PC-3 (cell line): ENCODE data around the gene CRTAC1. TPM values are rescaled to one million over a fixed set of nuclear protein-coding genes. Genes with fewer than 3 reads are reported as not detected.

Experiments
- ATAC-seq: fragments of 200-7000 bp; cut with Tn5 transposase; 2 replicates; pipeline ENCODE4 v1.9.1; 2020; ENCODE audit warnings: mild to moderate bottlenecking, moderate library complexity
- BruUV-seq: library from RNA; stranded (reverse); fragments of 400-500 nt; replicated peaks from 2 replicates; lab custom pipeline; 2021; lab: Mats Ljungman, UMichigan
- CTCF ChIA-PET: fragments of 300-600 bp; sonication (Branson Sonifier 250); formaldehyde crosslinking; loops from one replicate; lab custom pipeline; 2022; ENCODE audit warnings: antibody characterized with exemption; lab: Charles Lee
- POLR2A ChIA-PET: fragments of 300-600 bp; sonication (Branson Sonifier 250); formaldehyde crosslinking; loops from one replicate; lab custom pipeline; 2022; ENCODE audit warnings: antibody characterized with exemption; ENCODE audit not compliant: unreplicated experiment; lab: Charles Lee
- DNase-seq: peaks from one replicate; pipeline ENCODE4 v3.0.0-alpha.2; 2015
- H2AFZ ChIP-seq: fragments of 300-600 bp; sonication (generic); 2 replicates; pipeline ENCODE4 v1.6.0; 2016; ENCODE audit warnings: antibody characterized with exemption, low read length
- H3F3A ChIP-seq: fragments of 300-600 bp; sonication (generic); one replicate; pipeline ENCODE4 v1.6.0; 2017; ENCODE audit warnings: antibody characterized with exemption, low read length, control low read depth, mild to moderate bottlenecking; ENCODE audit not compliant: unreplicated experiment
- H3K27ac ChIP-seq: fragments of 300-600 bp; sonication (generic); 2 replicates; pipeline ENCODE4 v1.5.1; 2016; ENCODE audit warnings: mild to moderate bottlenecking, low read length
- H3K27me3 ChIP-seq: fragments of 300-600 bp; sonication (generic); 2 replicates; pipeline ENCODE4 v1.6.1; 2016; ENCODE audit warnings: low read length, mixed read lengths
- H3K36me3 ChIP-seq: fragments of 300-600 bp; sonication (generic); 2 replicates; pipeline ENCODE4 v1.6.1; 2016; ENCODE audit warnings: low read depth, mixed run types, low read length, mixed read lengths
- H3K4me1 ChIP-seq: fragments of 300-600 bp; sonication (generic); 2 replicates; pipeline ENCODE4 v1.5.1; 2016; ENCODE audit warnings: low read length; ENCODE audit not compliant: insufficient read depth
- H3K4me2 ChIP-seq: fragments of 300-600 bp; sonication (generic); 2 replicates; pipeline ENCODE4 v1.6.0; 2016; ENCODE audit warnings: low read length
- H3K4me3 ChIP-seq: fragments of 300-600 bp; sonication (generic); 2 replicates; pipeline ENCODE4 v1.5.1; 2016; ENCODE audit warnings: mild to moderate bottlenecking, low read length, mixed read lengths
- H3K79me2 ChIP-seq: fragments of 300-600 bp; sonication (generic); 2 replicates; pipeline ENCODE4 v1.6.1; 2017; ENCODE audit warnings: low read length, mixed read lengths
- H3K9ac ChIP-seq: fragments of 300-600 bp; sonication (generic); 2 replicates; pipeline ENCODE4 v1.6.0; 2016; ENCODE audit warnings: mild to moderate bottlenecking, low read length
- H3K9me2 ChIP-seq: fragments of 300-600 bp; sonication (generic); replicated peaks from 2 replicates; pipeline ENCODE4 v1.6.1; 2016; ENCODE audit warnings: mixed run types, low read length, mixed read lengths
- H3K9me3 ChIP-seq: fragments of 300-600 bp; sonication (generic); 2 replicates; pipeline ENCODE4 v1.6.1; 2016; ENCODE audit warnings: low read length, mixed read lengths
- H4K20me1 ChIP-seq: fragments of 300-600 bp; sonication (generic); 2 replicates; pipeline ENCODE4 v1.6.1; 2016; ENCODE audit warnings: low read length, mixed read lengths
- CTCF ChIP-seq: fragments of 300-600 bp; sonication (generic); conservative IDR thresholded peaks from 2 replicates; pipeline ENCODE4 v1.5.1; 2017; ENCODE audit warnings: antibody characterized with exemption, low read depth, mild to moderate bottlenecking, low read length
- EZH2 ChIP-seq: fragments of 300-600 bp; sonication (generic); IDR thresholded peaks from one replicate; pipeline ENCODE4 v1.6.1; 2017; ENCODE audit warnings: antibody characterized with exemption, mild to moderate bottlenecking, low read length; ENCODE audit not compliant: unreplicated experiment
- EZH2phosphoT487 ChIP-seq: fragments of 300-600 bp; sonication (generic); IDR thresholded peaks from 2 replicates; pipeline ENCODE4 v1.6.1; 2018; ENCODE audit warnings: mild to moderate bottlenecking, antibody characterized with exemption, low read length, borderline replicate concordance
- intact Hi-C: fragments of 100-400 bp; cut with micrococcal nuclease; formaldehyde crosslinking; loops from 2 replicates; pipeline ENCODE4 v1.9.0; 2023
- total RNA-seq: library from RNA; depleted of rRNA; stranded (reverse); fragments of >200 nt; gene quantifications from 2 replicates; pipeline ENCODE4 v1.2.3, GENCODE V29; 2014

CRTAC1 gene
- total RNA-seq, 1 experiment from 2014 or later: not detected

- POLR2A ChIA-PET: no interaction called here
These were observed 137.9 kb downstream of the CRTAC1 start for GRCh38 chr10:97892506-97892905.

GRCh38 chr10:97891497-97892167 lies 138.8 kb downstream of the CRTAC1 start:
- intact Hi-C loops: no loop called here
- Histone ChIP-seq H3K9me2 (no peaks in the 10 kb centered on the region), H4K20me1 (no peaks in the 10 kb centered on the region), H3K27ac (no peak overlapping the region), H3F3A (no peaks in the 10 kb centered on the region), H3K9ac (no peak overlapping the region), H3K9me3 (no peaks in the 10 kb centered on the region), H3K4me3 (no peak overlapping the region), H3K4me1 (peaks cover 25% of the 10 kb centered on the region), H3K27me3 (no peaks in the 10 kb centered on the region), H3K36me3 (no peaks in the 10 kb centered on the region), H3K79me2 (no peaks in the 10 kb centered on the region), H3K4me2 (no peak overlapping the region), H2AFZ (no peak overlapping the region)
- BruUV-seq: no TSS peak
- no peak for ATAC-seq
- CTCF ChIA-PET: interaction anchor here (0.5 kb wide), 1 partner anchor 41 kb away, joined by 11 read pairs; no protein-coding TSS in a partner anchor
- POLR2A ChIA-PET: no interaction called here
- TF ChIP-seq CTCF (no peak), EZH2phosphoT487 (no peak), EZH2 (no peak)
- DNase-seq: no peak

More at GRCh38 chr10:97892506-97892905, 137.9 kb downstream of the CRTAC1 start:
- Histone ChIP-seq H3K9me2 (no peaks in the 10 kb centered on the region), H3K27ac (no peak overlapping the region), H3K9ac (no peak overlapping the region), H3F3A (no peaks in the 10 kb centered on the region), H3K9me3 (no peaks in the 10 kb centered on the region), H3K79me2 (no peaks in the 10 kb centered on the region), H4K20me1 (no peaks in the 10 kb centered on the region), H3K4me3 (no peak overlapping the region), H3K36me3 (no peaks in the 10 kb centered on the region), H3K4me1 (peaks cover 25% of the 10 kb centered on the region), H2AFZ (no peak overlapping the region), H3K27me3 (no peaks in the 10 kb centered on the region), H3K4me2 (no peak overlapping the region)
- CTCF ChIA-PET: no interaction called here
- ATAC-seq (no peak), DNase-seq (no peak)
- TF ChIP-seq EZH2phosphoT487: no peak
- no peak for TF ChIP-seq EZH2
- no peak for TF ChIP-seq CTCF
- intact Hi-C loops: no loop called here
- BruUV-seq: no TSS peak
